ENCODE results near the gene PHYH.
"Not testable (repeated sequence)": the region's sequence is repeated elsewhere in the genome, so short reads cannot be mapped to it uniquely, and the experiment has no call there.

The PHYH gene

GRCh38 chr10:13319166-13319565, 19.3 kb upstream of the PHYH start:
- DNase-seq, result no peak

GRCh38 chr10:13317474-13317873, 17.6 kb upstream of the PHYH start:
- no peak for DNase-seq

- DNase-seq, result no peak
Observed at GRCh38 chr10:13316635-13317311, 16.9 kb upstream of the PHYH start.

- no peak for DNase-seq
Observed at GRCh38 chr10:13315361-13315760, 15.5 kb upstream of the PHYH start.

GRCh38 chr10:13311177-13311575, 11.3 kb upstream of the PHYH start:
- no peak for DNase-seq

GRCh38 chr10:13310518-13311176, 10.8 kb upstream of the PHYH start:
- no peak for DNase-seq

- no peak for DNase-seq
Observed at GRCh38 chr10:13309792-13310191, 9.9 kb upstream of the PHYH start.

- no peak for DNase-seq
Observed at GRCh38 chr10:13308096-13308495, 8.2 kb upstream of the PHYH start.

GRCh38 chr10:13306103-13306502, 6.2 kb upstream of the PHYH start:
- no peak for DNase-seq

GRCh38 chr10:13302821-13303555, 3.1 kb upstream of the PHYH start:
- DNase-seq, result no peak

- DNase-seq, result no peak
Observed at GRCh38 chr10:13298748-13299436, 972 bp downstream of the PHYH start.

GRCh38 chr10:13296476-13296875, 3.4 kb downstream of the PHYH start:
- no peak for DNase-seq

GRCh38 chr10:13294784-13295183, 5.1 kb downstream of the PHYH start:
- DNase-seq, result no peak

- no peak for DNase-seq
Observed at GRCh38 chr10:13291821-13292773, 7.8 kb downstream of the PHYH start.

- no peak for DNase-seq
Observed at GRCh38 chr10:13291061-13291460, 8.8 kb downstream of the PHYH start.

GRCh38 chr10:13284050-13284449, 15.8 kb downstream of the PHYH start:
- DNase-seq, result no peak

- not testable (repeated sequence) for DNase-seq
Observed at GRCh38 chr10:13282348-13282747, 17.5 kb downstream of the PHYH start.

GRCh38 chr10:13276749-13277365, 23.0 kb downstream of the PHYH start:
- no peak for DNase-seq

GRCh38 chr10:13276146-13276545, 23.7 kb downstream of the PHYH start:
- not testable (repeated sequence) for DNase-seq

GRCh38 chr10:13272164-13272571, 27.7 kb downstream of the PHYH start:
- DNase-seq, result no peak

- no peak for DNase-seq
Observed at GRCh38 chr10:13271552-13272163, 28.2 kb downstream of the PHYH start.

All from NCI-H1417 (cell line).